NCI-H345 treated with DMSO at 0.1 percent for 48 hours (cell line): Measurements from ENCODE around the gene DNM3.

ENCODE experiments used
- DNase-seq: peaks from one replicate; lab custom pipeline; 2025; ENCODE audit not compliant: unreplicated experiment; lab: John Stamatoyannopoulos, UW

The DNM3 gene

DNA sequence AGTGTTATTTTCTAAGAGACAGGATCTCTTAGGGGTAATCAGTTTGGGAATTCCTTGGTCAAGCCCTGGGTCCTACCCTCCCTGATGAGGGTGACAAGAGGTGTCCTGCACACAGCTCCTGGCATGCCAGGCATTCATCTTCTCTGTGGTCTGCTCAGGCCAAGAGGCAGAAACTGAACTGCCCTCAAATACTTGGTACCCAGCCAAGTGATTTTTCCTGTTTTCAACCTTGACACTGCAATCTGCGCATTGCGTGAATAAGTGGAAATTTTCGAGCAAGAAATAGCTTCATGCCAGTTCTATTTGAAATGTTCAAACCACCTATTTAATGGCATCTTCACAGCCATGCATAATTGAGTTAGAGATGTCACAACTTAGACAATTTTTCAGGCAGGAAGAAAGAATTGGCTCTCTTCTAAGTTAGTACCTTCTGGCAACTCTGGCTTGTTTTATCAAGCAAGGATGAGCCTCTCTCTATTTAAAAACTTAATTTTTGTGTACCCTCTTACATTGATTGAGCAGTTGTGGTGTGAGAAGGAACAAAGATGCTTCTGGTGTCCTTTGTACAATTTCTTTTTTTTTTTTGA lies 27.0 kb downstream of the DNM3 start:
- DNase-seq: no peak

DNA sequence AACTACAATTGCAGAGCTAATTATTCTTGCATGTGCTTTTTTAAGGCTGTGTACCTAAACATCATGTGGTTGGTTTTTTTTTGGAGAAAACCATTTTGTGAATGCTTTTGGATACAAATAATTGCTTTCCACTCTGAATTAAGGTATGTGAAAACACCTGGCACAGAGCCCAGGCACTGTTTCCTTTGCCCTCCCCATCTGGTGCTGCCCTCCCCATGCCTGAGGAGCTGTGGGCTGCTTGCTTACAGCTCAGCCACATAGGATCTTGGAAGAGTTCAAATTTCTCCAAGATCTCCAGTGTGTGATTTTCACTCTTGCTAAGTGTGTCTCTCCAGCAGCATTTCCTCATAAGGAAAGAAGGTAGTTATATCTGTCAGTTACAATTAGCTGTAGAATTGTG lies 27.8 kb downstream of the DNM3 start:
- DNase-seq: no peak

DNA sequence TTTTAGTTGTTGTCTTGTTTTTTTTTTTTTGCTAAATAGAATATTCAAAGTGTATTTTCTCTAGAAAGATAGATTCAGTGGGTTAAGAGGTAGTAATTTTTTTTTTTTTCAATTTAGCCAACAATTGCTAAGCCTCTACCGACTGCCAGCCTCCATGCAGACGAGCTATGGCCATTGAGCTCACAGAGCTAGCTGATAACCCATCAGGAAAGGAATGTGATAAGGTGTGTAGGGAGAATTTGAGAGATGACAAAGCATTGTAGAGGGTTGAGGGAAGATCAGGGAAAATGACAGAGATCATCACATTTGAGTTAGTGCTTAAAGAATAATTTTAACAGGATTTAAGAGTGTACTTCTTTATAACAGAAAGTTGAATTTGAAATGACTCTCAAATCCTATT lies 30.6 kb downstream of the DNM3 start:
- DNase-seq: no peak

DNA sequence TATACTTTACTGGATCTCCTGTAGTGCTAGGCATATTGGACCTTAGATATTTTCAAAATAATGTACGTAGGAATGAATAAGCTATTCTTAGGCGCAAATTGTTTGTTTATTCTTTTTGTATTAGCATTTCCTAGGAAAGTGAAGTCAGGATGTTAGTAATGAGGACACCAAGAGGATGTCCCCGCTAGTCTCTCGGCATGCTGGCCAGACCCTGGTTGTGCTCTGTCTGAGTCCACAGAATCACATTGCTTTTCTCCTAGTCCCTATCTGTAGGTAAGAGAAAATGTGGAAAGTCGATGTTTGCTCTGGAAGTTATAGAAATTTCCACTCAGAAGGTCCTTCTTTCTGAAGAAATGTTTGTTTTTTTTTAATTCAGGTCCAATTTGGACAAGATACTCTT lies 31.1 kb downstream of the DNM3 start:
- DNase-seq: no peak

DNA sequence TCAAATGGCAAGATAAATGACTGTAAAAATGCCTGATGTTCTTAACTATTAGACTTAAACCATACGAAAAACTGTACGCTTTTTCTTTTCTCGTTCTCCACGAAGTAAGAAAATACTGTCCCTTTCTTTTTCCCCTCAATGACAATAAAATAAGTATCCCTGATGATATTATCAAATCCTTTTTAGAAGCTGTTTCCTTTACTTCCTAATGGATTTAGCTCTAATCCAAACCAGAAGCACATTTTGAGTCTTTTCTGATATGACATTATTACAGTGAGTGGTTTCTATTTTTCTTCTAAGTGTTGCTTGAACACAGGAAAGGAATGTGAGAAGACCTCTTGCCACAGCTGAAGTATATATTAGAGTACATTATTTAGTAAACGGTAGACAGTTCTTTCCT lies 32.4 kb downstream of the DNM3 start:
- no peak for DNase-seq

DNA sequence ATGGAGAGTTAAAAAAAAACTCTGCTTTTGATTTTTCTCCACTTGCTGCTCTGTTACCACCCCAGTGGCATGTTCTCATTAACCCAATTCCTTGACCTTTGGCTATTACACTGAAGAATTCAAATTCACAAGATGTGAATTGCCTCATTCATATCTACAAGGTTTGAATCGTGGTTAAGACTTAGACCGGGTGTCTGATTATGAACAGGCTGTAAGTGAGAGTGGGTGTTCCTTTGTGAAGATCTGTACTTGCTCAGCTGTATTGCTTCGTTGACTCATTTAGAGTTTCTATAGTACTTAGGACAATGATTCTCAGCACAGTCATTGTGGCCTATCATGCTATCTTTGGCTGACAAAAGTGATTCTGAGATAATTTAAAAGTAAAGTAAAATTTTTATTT lies 36.4 kb downstream of the DNM3 start:
- DNase-seq: no peak

DNA sequence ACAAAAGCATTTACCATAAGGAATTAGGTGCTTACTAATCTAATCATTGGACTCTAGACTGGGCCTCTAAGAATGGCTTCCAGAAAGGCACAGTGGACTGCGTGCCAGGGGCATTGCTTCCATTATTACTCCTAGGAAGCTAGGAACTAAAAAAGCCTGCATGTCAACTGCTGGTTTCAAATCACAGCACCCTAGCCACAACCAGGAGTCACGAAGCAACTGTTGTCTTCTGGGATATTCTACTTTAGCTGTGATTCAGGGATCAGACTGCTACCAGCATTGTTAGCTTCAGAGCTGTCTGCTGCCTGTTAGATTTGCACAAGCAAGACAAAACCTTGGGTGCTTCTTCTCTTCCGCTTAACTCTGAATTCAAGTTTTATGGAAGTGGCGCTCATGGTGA lies 38.3 kb downstream of the DNM3 start:
- no peak for DNase-seq

DNA sequence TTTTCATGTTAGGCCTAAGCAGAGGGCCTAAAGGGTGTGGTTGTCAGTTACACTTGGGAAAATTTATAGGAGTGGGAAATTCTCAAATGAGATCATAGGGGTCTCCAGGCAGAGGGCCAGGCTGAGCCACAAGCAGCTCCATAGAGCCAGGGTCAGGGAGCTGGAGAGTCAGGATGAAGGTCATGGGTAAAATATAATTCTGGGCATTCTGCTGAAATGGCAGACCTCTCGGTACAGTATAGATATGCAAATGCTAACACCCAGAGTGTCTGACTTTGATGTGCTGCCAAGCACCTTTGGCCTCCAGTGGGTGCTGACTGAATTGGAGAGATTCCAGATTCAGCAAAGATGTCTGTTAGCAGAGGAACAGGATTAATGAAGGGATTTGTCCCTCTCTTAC lies 40.1 kb downstream of the DNM3 start:
- DNase-seq: no peak

DNA sequence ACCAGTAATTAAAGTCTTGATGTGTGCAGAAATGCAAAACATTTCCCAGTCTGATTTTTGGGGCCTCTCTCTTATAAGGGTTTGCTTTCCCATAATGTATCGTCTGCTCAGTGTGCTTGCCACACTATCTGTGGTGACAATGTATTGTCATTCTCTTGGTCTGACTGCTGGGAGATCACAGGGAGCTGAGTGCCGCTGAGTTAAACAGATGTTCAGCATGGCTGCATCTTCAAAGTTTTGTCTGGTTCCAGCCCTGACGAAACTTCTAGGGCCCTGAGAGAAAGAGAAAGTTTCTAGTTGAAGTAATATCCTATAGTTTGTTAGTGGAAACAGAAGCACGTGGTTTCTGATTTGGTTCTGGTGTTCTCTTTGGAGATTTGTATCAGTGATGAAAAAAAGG lies 42.6 kb downstream of the DNM3 start:
- DNase-seq: no peak

DNA sequence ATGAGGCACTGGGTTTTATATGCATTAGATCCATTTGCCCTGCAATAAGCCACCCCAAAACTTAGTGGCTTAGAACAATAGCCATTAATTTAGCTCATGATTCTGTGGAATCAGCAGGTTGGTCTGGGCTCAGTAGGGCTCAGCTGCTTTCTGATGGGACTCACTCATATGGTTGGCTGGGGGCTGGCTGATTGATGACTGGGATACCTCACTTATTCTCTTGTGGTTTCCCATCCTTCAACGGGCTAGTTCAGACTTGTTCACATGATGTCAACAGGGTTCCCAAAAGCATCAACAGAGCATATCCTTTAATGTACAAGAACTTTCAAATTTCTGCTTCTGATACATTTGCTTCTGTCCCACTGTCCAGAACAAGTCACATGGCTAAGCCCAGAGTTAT lies 43.2 kb downstream of the DNM3 start:
- no peak for DNase-seq

DNA sequence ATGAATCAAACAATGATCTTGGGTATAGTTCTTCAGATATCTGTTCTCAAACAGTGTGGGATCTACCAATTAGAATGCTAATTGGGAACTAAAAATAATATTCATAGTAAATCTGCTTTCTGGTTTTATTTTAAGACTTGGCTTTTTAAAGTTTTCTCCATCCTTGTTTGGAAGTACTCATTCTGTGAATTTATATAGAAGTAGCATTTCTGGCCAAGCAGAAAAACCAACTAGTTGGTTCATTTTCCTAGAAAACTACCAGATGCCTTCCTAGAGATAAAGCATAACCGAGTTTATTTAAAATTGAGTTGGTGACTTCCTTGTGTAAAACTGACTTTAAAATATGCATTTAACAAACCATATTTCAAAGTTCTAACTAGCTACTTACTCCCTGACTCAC lies 48.8 kb downstream of the DNM3 start:
- no peak for DNase-seq

DNA sequence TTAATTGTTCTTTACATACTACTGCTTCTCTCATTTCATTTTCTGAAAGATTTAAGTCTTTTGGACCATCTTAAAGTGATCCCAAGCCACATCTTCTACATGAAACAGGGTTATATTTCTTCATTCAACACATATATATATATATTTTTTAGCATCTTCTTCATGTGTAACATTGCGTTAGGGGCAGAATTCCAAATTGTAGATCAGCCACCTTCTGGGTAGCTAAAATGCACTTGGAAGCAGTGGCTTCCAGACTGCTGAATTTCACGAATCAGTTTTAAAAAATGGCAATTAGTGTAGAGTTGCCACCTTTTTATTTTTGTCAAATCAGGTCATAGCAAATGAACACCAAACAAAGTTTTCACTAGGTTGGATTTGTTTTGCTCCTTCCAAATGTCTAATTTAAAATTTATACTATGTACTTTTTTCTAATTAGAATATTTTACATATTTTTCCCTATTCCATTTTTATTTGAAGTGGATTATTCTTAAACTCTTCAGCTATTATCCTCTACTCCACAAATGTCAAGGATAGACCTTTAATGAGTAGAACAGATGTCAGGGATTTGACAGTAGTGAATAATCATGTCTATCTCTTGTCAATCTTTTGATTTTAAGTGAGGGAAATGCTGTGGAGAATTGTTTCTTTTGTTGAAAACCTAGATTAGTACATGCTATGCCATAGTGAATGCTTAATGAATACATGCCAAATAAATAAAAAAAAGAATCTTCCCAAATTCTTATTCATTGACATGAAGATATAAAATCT lies 55.8 kb downstream of the DNM3 start:
- no peak for DNase-seq

DNA sequence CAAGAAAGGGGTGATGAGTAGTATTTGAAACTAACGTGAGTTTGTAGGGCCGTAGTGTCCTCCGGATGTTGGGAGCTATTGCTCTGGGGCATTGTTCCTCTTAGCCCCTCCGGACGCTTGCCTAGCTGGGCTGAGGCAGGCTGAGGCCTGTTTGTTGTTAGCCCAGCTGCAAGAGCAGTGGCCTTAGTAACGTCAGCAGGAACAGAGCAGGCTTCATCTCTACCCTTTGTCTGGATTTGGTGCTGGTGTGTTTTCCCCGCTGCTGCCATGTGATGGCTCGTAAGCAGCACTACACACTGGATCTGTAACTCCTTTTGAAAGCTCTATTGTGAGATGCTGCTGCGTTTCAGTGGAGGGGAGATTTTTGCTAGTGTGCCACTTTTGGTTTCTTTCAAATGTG lies 57.6 kb downstream of the DNM3 start:
- peak; percentile 49 for DNase-seq

DNA sequence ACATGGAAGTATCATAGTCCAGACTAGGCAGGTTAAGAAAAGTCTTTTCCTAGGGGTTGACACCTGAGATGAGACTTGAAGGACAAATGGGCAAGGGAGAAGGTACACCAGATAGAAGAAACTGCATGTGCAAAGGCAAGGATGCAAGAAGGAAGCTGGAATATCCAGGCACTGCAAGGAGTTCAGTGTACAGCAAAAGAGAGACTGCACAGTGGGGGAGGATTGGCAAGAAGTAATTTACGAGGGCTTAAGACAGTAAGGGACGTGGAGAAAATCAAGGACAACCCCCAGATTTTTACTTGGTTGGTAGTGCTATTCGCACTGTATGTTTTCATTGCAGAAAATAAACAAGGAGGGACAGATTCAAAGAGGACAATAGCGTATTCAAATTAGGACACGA lies 58.5 kb downstream of the DNM3 start:
- DNase-seq: no peak

DNA sequence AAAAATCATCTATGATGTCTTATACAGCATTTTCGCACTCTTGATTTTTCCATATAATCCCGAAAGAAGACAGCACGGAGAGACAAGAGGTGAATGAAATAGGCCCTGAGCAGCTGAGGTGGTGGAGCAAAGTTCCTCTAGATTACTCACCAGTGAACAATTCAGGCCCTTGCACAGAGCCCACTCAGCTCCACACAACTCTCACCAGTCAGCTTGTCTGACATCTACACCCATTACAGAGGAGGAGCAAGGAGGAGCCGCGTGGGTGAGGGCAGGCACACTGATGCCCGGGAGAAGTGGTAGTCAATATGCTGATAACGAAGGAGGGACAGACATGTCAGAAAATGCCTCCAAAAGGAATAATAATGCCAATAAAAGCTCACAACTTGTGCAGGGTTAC lies 59.9 kb downstream of the DNM3 start:
- no peak for DNase-seq

DNA sequence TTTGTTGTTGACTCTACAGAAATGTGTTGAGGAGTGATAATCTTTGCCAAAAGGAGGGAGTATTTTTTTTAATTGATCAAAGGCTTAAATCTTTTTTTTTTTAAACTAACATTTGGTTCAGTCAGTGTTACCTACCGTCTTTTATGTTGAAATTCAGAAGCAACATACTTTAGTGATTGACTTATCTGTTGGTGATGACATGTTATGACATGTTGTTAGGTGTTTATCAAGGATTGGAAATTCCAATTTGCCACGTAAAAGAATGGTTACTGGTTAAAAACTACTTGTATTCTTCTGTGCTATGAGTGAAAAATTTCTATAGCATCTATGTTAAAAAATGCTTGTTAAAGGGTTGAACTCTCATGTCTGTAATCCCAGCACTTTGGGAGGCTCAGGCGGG lies 61.2 kb downstream of the DNM3 start:
- no peak for DNase-seq

DNA sequence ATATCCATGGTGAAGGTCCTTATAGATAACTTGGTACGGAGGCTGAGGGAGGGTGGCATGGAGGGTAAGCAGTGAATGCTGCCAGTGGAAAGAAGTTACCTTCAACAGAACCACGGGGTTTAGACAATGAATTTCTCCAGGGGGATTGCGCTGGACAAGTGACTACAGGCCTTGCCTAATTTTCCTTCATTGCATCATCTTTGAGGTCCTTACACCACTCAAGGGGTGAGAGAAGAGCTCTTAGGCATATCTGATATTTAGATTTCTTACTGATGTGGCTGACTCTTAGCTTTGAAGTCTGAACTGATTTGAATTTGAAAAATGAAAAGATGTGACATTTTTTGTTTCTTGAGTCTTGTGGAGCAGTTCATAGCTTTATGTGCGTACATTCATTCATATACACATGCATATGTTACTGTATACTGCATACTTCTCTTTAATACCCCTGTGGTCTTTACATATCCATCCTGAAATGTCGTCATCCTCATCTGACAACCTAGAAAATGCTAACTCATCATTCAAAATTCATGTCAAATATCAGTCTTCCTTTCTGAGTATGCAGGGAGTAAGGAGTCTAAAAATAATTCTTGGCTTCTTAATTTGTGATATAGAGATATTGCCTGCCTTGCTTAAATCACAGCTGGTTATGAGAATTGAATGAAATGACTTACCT lies 63.6 kb downstream of the DNM3 start:
- no peak for DNase-seq

DNA sequence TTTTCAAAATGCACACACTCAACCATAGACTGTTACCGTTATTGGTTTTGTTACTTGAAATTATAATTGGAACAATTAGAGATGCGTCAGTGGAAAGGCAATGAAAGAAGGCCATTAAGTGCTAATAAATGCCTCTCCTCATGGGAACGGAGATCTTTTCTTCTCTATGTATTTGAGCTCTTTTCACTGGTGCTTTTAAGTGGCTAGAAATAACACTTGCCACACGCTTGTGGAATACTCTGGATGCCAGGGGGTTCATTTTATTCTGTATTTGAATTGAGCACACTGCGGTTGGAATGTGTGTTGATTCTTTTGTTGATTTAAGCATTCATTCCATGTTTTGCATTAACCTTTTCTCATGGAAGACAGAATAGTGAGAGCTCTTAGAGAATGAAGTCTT lies 68.4 kb downstream of the DNM3 start:
- DNase-seq: no peak

DNA sequence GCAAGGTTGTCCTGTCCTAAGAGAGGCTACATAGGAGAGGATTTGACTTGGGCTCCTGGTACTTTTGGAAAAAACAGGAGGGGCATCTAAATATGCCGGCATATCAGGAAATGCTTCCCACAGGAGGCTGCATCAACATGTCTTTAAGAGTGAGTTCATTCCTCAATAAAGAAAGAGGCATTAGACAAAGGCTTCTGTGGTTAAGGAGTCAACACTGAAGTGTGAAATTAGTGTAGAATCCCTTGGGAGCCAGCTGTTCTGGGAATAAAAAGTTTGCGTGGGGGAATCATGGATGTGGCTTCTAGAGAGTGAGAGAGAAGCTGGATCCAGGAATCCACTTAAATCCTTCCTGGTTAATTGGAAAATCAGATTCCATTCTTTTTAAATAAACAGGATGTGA lies 69.5 kb downstream of the DNM3 start:
- DNase-seq: no peak

DNA sequence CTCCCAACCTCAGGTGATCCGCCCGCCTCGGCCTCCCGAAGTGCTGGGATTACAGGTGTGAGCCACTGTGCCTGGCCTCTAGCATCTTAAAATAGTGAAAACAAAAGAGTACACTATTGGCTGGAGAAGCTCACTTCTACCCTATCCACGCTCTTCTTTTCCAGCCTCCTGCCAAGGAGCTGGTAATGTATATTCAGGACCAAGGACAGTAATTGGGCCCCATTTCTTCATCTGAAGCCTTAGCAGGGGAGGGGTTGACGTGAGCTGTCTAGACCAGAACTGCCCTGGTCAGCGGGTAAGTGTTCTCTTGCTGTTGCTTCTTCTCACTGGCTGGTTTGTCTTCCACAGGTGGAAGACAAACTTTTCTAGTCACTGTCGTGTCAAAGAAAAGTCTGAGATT lies 70.2 kb downstream of the DNM3 start:
- DNase-seq: no peak

DNA sequence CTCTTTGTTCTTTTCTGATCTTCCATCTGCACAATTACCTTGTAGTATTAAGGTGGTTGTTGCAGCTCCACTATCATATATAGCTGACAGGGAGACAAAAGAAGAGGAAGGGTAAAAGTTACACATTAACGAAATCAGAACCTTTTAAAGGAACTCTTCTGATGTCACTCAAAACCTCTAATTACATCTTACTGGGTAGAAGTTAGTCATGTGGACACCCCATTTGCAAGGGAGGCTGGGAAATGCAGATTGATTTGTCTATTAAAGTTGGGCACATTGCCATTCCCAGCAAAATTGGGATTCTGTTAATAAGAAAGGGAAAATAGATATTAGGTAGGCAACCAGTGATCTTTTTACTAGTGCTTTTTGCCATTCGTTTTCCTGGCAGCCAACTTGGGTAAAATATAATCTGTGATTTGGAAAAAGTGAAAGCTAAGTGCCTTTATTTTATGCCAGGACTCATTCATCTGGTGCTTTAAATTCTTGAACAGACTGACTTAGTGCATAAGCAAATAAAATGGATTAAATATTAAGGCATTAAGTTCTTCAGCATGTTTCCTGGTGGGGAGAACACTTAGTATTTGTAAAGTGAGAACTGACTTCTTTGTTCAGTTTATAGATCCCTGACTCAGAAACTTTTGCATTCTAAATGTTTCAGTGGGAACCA lies 71.3 kb downstream of the DNM3 start:
- no peak for DNase-seq

DNA sequence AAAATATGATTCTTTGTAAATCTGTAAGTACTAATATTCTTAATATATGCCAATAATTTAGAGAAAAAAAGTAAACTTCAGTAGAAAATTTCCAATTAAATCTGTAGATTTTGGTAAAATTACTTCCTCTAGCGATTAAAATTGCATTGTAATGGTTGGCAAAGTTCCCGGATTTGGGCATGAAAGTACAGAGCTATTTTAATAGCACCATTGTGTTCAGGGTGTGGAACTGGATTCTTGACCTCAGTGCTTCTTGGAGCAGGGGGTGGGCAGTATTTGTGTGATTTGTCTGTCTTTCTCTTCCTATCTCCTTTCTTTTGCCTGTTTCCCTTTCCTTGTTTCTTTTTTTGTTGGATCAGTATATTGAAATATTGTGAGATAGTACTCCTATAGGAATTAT lies 72.1 kb downstream of the DNM3 start:
- DNase-seq: no peak
